Measurements from ENCODE around the gene ELF5.

DNA sequence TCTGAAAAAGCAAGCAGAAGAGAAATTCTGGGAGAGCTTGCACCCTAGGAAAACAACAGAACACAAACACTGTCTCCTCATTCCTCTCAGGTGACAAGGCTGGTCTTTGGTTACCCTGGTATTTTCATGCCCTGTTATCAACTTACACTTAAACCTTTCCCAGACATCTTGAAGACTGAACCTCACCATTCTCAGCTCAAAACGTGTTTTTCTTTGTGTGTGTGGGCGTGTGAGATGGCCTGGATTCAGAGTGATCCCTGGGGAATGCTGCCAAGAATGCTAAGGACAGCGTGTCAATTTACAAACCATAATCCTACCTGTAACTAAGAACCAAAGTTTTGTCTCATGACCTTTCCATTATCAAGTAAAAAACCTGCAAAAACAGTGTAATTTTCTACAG lies 33.3 kb downstream of the ELF5 start:
- TF ChIP-seq POLR2A (IDR thresholded peaks at IDR 0.05) (no peak), POLR2AphosphoS5 (IDR thresholded peaks at IDR 0.05) (no peak), EP300 (IDR thresholded peaks at IDR 0.05) (no peak)
- TF ChIP-seq, protein P1, sequence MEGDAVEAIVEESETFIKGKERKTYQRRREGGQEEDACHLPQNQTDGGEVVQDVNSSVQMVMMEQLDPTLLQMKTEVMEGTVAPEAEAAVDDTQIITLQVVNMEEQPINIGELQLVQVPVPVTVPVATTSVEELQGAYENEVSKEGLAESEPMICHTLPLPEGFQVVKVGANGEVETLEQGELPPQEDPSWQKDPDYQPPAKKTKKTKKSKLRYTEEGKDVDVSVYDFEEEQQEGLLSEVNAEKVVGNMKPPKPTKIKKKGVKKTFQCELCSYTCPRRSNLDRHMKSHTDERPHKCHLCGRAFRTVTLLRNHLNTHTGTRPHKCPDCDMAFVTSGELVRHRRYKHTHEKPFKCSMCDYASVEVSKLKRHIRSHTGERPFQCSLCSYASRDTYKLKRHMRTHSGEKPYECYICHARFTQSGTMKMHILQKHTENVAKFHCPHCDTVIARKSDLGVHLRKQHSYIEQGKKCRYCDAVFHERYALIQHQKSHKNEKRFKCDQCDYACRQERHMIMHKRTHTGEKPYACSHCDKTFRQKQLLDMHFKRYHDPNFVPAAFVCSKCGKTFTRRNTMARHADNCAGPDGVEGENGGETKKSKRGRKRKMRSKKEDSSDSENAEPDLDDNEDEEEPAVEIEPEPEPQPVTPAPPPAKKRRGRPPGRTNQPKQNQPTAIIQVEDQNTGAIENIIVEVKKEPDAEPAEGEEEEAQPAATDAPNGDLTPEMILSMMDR (IDR thresholded peaks at IDR 0.05), result no peak
